HCT116 (cell line): ENCODE measurements around the gene KLHDC4. TPM values are rescaled to one million over a fixed set of nuclear protein-coding genes. Genes with fewer than 3 reads are reported as not detected.

Source experiments
- ATAC-seq: fragments of 200-7000 bp; cut with Tn5 transposase; 2 replicates; pipeline ENCODE4 v1.9.1; 2020; ENCODE audit warnings: mild to moderate bottlenecking, moderate library complexity
- BruUV-seq: library from RNA; stranded (reverse); fragments of 400-500 nt; replicated peaks from 2 replicates; lab custom pipeline; 2021; lab: Mats Ljungman, UMichigan
- CTCF ChIA-PET: fragments of 300-600 bp; sonication (Branson Sonifier 250); formaldehyde crosslinking; loops from one replicate; lab custom pipeline; 2021; ENCODE audit warnings: antibody characterized with exemption; lab: Charles Lee
- POLR2A ChIA-PET: fragments of 300-600, 350-600 bp; sonication (Branson Sonifier 250); formaldehyde crosslinking; loops from one replicate; lab custom pipeline; 2021; ENCODE audit warnings: antibody characterized with exemption; lab: Charles Lee
- RAD21 ChIA-PET, 2 experiments: fragments of 300-600 bp; sonication (Branson Sonifier 250); formaldehyde crosslinking; loops; one replicate each; lab custom pipeline; 2023; ENCODE audit warnings: low total read pairs in 2 of 2; ENCODE audit not compliant: uncharacterized antibody in 2 of 2, unreplicated experiment in 2 of 2, low non-redundant PET in 1 of 2; lab: Charles Lee
- DNase-seq: peaks from one replicate; pipeline ENCODE4 v3.0.0-alpha.2; 2010; ENCODE audit warnings: low read depth, low spot score
- H2AFZ ChIP-seq: fragments of 200-600 bp; shearing (Covaris generic), sonication (generic); 2 replicates; pipeline ENCODE4 v1.6.1; 2017; ENCODE audit warnings: low read depth, mixed run types, mixed read lengths, antibody characterized with exemption, low read length; ENCODE audit not compliant: poor library complexity, severe bottlenecking
- H3K27ac ChIP-seq: 2 replicates; pipeline ENCODE4 v1.5.1; 2012; ENCODE audit warnings: low read depth, low read length
- H3K27me3 ChIP-seq: fragments of 200-600 bp; sonication (generic); 2 replicates; pipeline ENCODE4 v1.6.1; 2016; ENCODE audit warnings: mixed run types, low read length, mixed read lengths; ENCODE audit not compliant: insufficient read depth
- H3K36me3 ChIP-seq, 2 experiments: fragments of 200-500 bp in 1 of 2; fragments of 200-600 bp in 1 of 2; sonication (Bioruptor generic) in 1 of 2; sonication (generic) in 1 of 2; 2 replicates each; pipeline versions ENCODE4 v1.5.1 to v1.6.1; 2014 to 2016; ENCODE audit warnings: low read length in 2 of 2, inconsistent platforms in 1 of 2, mixed read lengths in 1 of 2, mixed run types in 1 of 2; ENCODE audit not compliant: insufficient read depth in 2 of 2, control insufficient read depth in 1 of 2
- H3K4me1 ChIP-seq, 2 experiments: fragments of 200-600 bp in 1 of 2; sonication (generic) in 1 of 2; 2 replicates each; pipeline versions ENCODE4 v1.5.1 to v1.6.1; 2012 to 2017; ENCODE audit warnings: low read length in 2 of 2, inconsistent platforms in 1 of 2, mild to moderate bottlenecking in 1 of 2, mixed read lengths in 1 of 2, mixed run types in 1 of 2, moderate library complexity in 1 of 2; ENCODE audit not compliant: insufficient read depth in 2 of 2, control insufficient read depth in 1 of 2
- H3K4me2 ChIP-seq: fragments of 200-600 bp; sonication (generic); 2 replicates; pipeline ENCODE4 v1.6.1; 2017; ENCODE audit warnings: mixed run types, low read length, mixed read lengths
- H3K4me3 ChIP-seq, 2 experiments: fragments of 200-600 bp in 1 of 2; sonication (generic) in 1 of 2; replicated peaks in 1 of 2; 2 replicates each; pipeline ENCODE4 v1.5.1; 2011 to 2016; ENCODE audit warnings: low read length in 2 of 2, control low read depth in 1 of 2, low read depth in 1 of 2, mild to moderate bottlenecking in 1 of 2, mixed read lengths in 1 of 2, mixed run types in 1 of 2
- H3K79me2 ChIP-seq: fragments of 200-600 bp; sonication (generic); 2 replicates; pipeline ENCODE4 v1.6.1; 2017; ENCODE audit warnings: mild to moderate bottlenecking, mixed run types, low read length, moderate library complexity, mixed read lengths; ENCODE audit not compliant: insufficient read depth
- H3K9ac ChIP-seq: fragments of 200-600 bp; sonication (generic); 2 replicates; pipeline ENCODE4 v1.6.1; 2016; ENCODE audit warnings: low read length, mixed read lengths
- H3K9me2 ChIP-seq: fragments of 200-600 bp; sonication (generic), shearing (Covaris generic); 2 replicates; pipeline ENCODE4 v1.6.1; 2017; ENCODE audit warnings: mixed run types, mild to moderate bottlenecking, moderate library complexity; ENCODE audit not compliant: insufficient read depth
- H3K9me3 ChIP-seq, 2 experiments: fragments of 200-500 bp in 1 of 2; fragments of 200-600 bp in 1 of 2; sonication (Bioruptor generic) in 1 of 2; sonication (generic) in 1 of 2; 2 replicates each; pipeline ENCODE4 v1.6.1; 2014 to 2017; ENCODE audit warnings: low read length in 2 of 2, mixed read lengths in 2 of 2, inconsistent platforms in 1 of 2, low read depth in 1 of 2, mild to moderate bottlenecking in 1 of 2, mixed run types in 1 of 2, moderate library complexity in 1 of 2; ENCODE audit not compliant: control insufficient read depth in 1 of 2, insufficient read depth in 1 of 2
- H4K20me1 ChIP-seq: fragments of 200-600 bp; sonication (generic), shearing (Covaris generic); 2 replicates; pipeline ENCODE4 v1.6.1; 2017; ENCODE audit warnings: mixed run types, mild to moderate bottlenecking, moderate library complexity; ENCODE audit not compliant: insufficient read depth
- CEBPB ChIP-seq: IDR thresholded peaks from 2 replicates; pipeline ENCODE4 v1.6.1; 2012; ENCODE audit warnings: low read depth
- EGR1 ChIP-seq: IDR thresholded peaks from 2 replicates; pipeline ENCODE4 v1.6.1; 2012; ENCODE audit warnings: low read depth
- ELF1 ChIP-seq: IDR thresholded peaks from 2 replicates; pipeline ENCODE4 v1.6.1; 2012; ENCODE audit warnings: low read depth, borderline replicate concordance
- EZH2 ChIP-seq: fragments of 200-600 bp; sonication (generic); IDR thresholded peaks from 2 replicates; pipeline ENCODE4 v1.6.1; 2017; ENCODE audit warnings: antibody characterized with exemption, mixed run types
- EZH2phosphoT487 ChIP-seq: fragments of 200-600 bp; IDR thresholded peaks from 2 replicates; pipeline ENCODE4 v1.6.1; 2018; ENCODE audit warnings: antibody characterized with exemption, borderline replicate concordance
- FOSL1 ChIP-seq: IDR thresholded peaks from 2 replicates; pipeline ENCODE4 v1.6.1; 2012; ENCODE audit warnings: low read depth
- POLR2A ChIP-seq: IDR thresholded peaks from 2 replicates; pipeline ENCODE4 v1.7.0; 2011; ENCODE audit warnings: borderline replicate concordance; ENCODE audit not compliant: insufficient read depth, insufficient read length; ENCODE audit errors: extremely low read depth
- POLR2AphosphoS5 ChIP-seq: IDR thresholded peaks from 2 replicates; pipeline ENCODE4 v1.6.1; 2011; ENCODE audit warnings: mild to moderate bottlenecking, low read depth, low read length, moderate library complexity
- SP1 ChIP-seq: IDR thresholded peaks from 2 replicates; pipeline ENCODE4 v1.6.1; 2012; ENCODE audit warnings: low read depth
- YY1 ChIP-seq: IDR thresholded peaks from 2 replicates; pipeline ENCODE4 v1.6.1; 2011; ENCODE audit warnings: low read length, low read depth, moderate library complexity, mild to moderate bottlenecking; ENCODE audit not compliant: insufficient replicate concordance; ENCODE audit errors: extremely low read depth
- intact Hi-C: fragments of 100-400 bp; cut with micrococcal nuclease; formaldehyde crosslinking; loops from 2 replicates; pipeline ENCODE4 v1.10.0; 2022
- total RNA-seq: library from RNA; stranded (reverse); gene quantifications from one replicate; pipeline ENCODE4 v1.2.1, GENCODE V29; 2021; ENCODE audit not compliant: unreplicated experiment
- TF ChIP-seq, protein P1 (sequence below): IDR thresholded peaks from 2 replicates; pipeline ENCODE4 v1.6.1; 2012
- TF ChIP-seq, protein P2 (sequence below), 3 experiments: fragments of 200-600 bp in 1 of 3; sonication (generic) in 1 of 3; IDR thresholded peaks in 2 of 3; conservative IDR thresholded peaks in 1 of 3; 2 replicates each; pipeline ENCODE4 v1.5.1; 2012 to 2017; ENCODE audit warnings: low read depth in 2 of 3, low read length in 2 of 3, antibody characterized with exemption in 1 of 3, borderline replicate concordance in 1 of 3, control low read depth in 1 of 3, mild to moderate bottlenecking in 1 of 3, mixed read lengths in 1 of 3, mixed run types in 1 of 3, moderate library complexity in 1 of 3; ENCODE audit not compliant: insufficient read depth in 1 of 3

Gene KLHDC4
- total RNA-seq, 1 experiment from 2014 or later = 107 TPM

DNA sequence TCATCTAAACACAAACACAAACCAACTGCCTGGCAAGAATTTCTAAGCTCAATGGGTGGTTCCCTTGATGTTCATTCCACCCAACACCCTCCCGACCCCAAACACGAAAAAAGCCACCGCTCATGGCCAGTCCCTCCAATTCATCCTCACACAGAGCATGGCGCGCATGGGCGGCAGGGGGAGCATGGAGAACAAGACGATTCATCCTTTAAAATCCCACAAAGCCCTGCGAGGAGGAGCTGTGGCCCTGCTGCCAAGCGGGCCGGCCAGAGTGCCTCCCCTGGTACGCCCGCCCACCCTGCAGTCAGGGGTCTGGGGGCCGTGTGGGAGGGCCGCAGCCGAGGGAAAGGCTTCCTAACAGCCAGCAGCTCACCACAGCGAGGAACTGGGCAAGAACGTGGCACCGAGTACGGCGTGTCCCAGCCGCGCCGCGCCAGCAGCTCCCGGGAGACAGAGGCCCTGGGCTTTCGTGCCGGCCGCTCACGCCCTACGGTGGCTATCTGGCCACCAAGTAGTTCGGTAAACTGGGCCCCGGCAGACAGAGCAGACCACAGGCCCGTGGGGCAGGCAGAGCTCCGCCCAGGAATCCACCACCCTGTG lies 60.9 kb downstream of the KLHDC4 start (continued):
- TF ChIP-seq FOSL1 (no peak), YY1 (no peak), POLR2A (no peak), POLR2AphosphoS5 (no peak), SP1 (no peak)
- TF ChIP-seq, protein P1, sequence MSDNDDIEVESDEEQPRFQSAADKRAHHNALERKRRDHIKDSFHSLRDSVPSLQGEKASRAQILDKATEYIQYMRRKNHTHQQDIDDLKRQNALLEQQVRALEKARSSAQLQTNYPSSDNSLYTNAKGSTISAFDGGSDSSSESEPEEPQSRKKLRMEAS = no peak
- TF ChIP-seq, protein P2, sequence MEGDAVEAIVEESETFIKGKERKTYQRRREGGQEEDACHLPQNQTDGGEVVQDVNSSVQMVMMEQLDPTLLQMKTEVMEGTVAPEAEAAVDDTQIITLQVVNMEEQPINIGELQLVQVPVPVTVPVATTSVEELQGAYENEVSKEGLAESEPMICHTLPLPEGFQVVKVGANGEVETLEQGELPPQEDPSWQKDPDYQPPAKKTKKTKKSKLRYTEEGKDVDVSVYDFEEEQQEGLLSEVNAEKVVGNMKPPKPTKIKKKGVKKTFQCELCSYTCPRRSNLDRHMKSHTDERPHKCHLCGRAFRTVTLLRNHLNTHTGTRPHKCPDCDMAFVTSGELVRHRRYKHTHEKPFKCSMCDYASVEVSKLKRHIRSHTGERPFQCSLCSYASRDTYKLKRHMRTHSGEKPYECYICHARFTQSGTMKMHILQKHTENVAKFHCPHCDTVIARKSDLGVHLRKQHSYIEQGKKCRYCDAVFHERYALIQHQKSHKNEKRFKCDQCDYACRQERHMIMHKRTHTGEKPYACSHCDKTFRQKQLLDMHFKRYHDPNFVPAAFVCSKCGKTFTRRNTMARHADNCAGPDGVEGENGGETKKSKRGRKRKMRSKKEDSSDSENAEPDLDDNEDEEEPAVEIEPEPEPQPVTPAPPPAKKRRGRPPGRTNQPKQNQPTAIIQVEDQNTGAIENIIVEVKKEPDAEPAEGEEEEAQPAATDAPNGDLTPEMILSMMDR (IDR thresholded peaks at IDR 0.05 in 2 of 3, conservative IDR thresholded peaks at IDR 0.05 in 1 of 3; ENCODE audit: borderline replicate concordance in 1 of 3, insufficient read depth in 1 of 3, low read depth in 2 of 3, low read length in 2 of 3) = no peak

DNA sequence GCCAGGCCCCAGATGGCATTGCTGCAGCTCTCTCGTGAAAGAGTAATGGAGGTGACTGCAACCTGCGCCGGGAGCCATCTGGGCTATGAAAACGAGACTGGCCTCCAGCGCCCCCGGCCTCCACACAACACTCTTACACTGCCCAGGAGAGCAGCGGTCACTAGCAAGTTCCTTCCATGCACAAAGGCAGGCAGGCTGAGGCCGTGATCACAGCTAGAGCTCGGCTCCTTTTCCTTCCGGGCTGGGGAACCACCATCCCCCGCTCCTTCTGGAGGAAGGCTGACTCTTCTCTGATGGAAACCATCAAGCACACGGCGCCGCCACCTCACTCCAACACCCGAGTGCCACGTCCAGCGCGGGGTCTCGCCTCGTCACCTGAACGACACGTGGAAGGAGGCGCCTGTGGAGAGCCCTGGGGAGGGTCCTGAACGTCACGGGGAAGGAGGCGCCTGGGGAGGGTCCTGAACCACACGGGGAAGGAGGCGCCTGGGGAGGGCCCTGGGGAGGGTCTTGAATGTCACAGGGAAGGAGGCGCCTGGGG lies 61.9 kb downstream of the KLHDC4 start:
- no peak for DNase-seq
- Histone ChIP-seq H2AFZ (no peak overlapping the region), H3K4me2 (no peak overlapping the region), H3K9me3 (no peaks in the 10 kb centered on the region)
- no peak for ATAC-seq
- RAD21 ChIA-PET = no interaction called here
- no TSS peak for BruUV-seq
- no peak for TF ChIP-seq FOSL1
- no peak for TF ChIP-seq EZH2phosphoT487
- TF ChIP-seq SP1 = no peak
- no peak for TF ChIP-seq EGR1
- no peak for TF ChIP-seq POLR2A
- no peak for TF ChIP-seq CEBPB
- TF ChIP-seq ELF1 = no peak
- no peak for TF ChIP-seq EZH2
- TF ChIP-seq YY1 = no peak
- TF ChIP-seq, all 23 proteins: peak for 0
- Histone ChIP-seq H3K27me3 (no peaks in the 10 kb centered on the region), H3K4me1 (no peaks in the 10 kb centered on the region), H4K20me1 (no peaks in the 10 kb centered on the region), H3K4me3 (no peak overlapping the region), H3K27ac (no peak overlapping the region), H3K36me3 (peaks cover 4 to 26% of the 10 kb centered on the region in 2 experiments; a peak in 3 of 4 replicates), H3K79me2 (peaks cover 11% of the 10 kb centered on the region; the same call in 1 of the 2 replicates), H3K9ac (no peak overlapping the region), H3K9me2 (no peaks in the 10 kb centered on the region)
- POLR2A ChIA-PET = no interaction called here
- CTCF ChIA-PET = no interaction called here
- intact Hi-C loops = no loop called here
